Activated CD4-positive, alpha-beta T cell treated with anti-CD3 and anti-CD28 coated beads, Interleukin-2, amount 50 U/mL, for 16 hours (primary cell): ENCODE data around the gene ITGAE.
"Not testable (repeated sequence)": the region's sequence is repeated elsewhere in the genome, so short reads cannot be mapped to it uniquely, and the experiment has no call there.

Experiments
- DNase-seq: peaks from one replicate; pipeline ENCODE4 v3.0.0-alpha.2; 2020

Gene ITGAE, protein sequence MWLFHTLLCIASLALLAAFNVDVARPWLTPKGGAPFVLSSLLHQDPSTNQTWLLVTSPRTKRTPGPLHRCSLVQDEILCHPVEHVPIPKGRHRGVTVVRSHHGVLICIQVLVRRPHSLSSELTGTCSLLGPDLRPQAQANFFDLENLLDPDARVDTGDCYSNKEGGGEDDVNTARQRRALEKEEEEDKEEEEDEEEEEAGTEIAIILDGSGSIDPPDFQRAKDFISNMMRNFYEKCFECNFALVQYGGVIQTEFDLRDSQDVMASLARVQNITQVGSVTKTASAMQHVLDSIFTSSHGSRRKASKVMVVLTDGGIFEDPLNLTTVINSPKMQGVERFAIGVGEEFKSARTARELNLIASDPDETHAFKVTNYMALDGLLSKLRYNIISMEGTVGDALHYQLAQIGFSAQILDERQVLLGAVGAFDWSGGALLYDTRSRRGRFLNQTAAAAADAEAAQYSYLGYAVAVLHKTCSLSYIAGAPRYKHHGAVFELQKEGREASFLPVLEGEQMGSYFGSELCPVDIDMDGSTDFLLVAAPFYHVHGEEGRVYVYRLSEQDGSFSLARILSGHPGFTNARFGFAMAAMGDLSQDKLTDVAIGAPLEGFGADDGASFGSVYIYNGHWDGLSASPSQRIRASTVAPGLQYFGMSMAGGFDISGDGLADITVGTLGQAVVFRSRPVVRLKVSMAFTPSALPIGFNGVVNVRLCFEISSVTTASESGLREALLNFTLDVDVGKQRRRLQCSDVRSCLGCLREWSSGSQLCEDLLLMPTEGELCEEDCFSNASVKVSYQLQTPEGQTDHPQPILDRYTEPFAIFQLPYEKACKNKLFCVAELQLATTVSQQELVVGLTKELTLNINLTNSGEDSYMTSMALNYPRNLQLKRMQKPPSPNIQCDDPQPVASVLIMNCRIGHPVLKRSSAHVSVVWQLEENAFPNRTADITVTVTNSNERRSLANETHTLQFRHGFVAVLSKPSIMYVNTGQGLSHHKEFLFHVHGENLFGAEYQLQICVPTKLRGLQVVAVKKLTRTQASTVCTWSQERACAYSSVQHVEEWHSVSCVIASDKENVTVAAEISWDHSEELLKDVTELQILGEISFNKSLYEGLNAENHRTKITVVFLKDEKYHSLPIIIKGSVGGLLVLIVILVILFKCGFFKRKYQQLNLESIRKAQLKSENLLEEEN

DNA sequence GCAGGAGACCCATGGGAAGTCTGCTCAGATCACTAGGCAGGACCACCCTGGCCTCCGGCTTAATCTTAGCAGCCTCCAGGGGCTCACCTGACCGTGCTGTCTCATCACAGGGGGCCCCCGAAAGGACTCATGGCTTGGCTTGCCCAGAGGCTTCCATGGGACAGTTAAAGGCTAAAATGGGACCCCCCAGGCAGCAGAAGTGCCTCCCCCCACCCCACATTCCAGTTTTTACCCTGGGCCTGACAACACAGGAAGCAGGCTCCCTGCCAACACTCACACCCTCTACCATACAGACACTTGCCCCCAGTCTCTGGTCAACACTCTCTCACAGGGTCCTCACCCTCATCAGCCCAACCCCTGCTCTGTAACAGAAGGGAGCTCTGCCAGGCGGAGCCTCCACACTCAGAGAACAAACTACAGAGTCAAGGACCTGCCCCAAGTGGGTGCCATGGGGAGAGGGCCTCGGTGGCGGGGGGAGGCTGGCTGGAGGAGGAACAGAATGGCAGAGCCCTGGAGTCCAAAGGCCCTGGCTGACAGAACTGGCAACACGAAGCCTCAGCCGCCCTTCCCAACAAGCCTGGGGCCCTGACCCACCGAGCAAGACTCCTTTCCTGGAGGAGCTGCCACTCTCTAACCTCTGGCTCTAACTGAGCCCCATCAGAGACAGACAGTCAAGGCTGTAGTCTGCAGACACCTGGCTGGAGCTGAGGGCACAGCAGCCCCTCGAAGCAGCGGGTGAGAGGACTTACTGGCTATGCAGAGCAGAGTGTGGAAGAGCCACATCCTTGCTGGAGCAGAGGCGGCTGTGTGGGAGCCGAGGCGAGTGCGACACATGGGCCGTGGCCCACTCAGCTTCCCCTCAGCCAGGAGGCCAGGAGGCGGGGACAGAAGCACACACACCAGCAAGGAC is at the start of gene ITGAE:
Gene ITGAE (minus strand): TSS at position 827 of the 910 bp plus-strand sequence. CDS start 44 bp downstream, at position 783.
- no peak for DNase-seq

GRCh38 chr17:3848229-3848835 is 47.3 kb upstream of the ITGAE start:
- DNase-seq: no peak

DNA sequence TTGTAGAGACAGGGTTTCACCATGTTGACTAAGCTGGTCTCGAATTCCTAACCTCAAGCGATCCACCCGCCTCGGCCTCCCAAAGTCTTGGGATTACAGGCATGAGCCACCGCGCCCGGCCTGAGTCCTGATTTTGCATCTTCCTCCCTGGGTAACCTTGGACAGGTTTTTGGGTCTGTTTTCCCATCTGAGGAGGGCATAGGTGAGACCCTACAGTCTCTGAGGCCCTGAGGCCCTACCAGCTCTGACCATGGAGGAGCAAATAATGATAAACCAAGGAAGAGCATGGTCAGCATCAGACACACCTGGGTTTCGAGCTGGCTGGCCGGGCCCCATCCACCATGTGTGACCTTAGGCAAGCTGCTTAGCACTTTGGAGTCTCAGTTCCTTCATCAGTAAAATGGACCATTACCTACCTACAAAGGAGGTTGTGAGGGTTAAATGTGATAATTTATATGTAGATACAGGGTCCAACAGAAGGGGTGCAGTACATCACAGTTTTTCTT is 46.2 kb upstream of the ITGAE start:
- no peak for DNase-seq

DNA sequence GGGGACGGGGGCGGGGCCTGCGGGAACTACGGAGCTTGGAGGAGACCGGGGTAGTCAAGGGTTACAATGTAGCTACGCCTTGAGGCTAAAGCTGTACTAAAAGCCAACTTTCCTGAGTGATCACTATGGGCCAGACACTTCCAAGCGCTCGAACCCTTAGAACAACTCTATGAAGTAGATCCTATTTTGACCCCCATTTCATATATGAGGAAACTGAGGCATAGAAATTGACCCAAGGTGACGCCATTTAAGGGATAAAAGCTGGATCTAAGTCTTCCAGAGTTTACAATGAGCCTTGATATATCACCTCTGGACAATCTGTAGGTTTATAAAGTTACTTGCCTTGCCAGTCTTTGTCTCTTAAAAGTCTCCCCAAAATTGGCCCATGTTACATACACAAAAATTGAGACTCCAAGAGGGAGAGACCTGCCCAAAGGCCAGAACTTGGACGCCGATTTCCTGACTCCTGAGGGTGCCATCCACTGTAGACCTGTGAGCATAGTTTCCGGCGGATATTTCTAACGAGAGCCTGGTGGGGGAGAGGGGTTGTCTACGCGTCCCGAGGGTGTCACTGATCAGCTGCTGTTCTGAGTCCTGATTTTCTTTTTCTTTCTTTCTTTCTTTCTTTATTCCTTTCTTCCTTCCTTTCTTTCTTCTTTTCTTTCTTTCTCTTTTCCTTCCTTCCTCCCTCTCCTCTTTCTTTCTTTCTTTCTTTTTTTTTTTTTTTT is 45.6 kb upstream of the ITGAE start:
- no peak for DNase-seq

DNA sequence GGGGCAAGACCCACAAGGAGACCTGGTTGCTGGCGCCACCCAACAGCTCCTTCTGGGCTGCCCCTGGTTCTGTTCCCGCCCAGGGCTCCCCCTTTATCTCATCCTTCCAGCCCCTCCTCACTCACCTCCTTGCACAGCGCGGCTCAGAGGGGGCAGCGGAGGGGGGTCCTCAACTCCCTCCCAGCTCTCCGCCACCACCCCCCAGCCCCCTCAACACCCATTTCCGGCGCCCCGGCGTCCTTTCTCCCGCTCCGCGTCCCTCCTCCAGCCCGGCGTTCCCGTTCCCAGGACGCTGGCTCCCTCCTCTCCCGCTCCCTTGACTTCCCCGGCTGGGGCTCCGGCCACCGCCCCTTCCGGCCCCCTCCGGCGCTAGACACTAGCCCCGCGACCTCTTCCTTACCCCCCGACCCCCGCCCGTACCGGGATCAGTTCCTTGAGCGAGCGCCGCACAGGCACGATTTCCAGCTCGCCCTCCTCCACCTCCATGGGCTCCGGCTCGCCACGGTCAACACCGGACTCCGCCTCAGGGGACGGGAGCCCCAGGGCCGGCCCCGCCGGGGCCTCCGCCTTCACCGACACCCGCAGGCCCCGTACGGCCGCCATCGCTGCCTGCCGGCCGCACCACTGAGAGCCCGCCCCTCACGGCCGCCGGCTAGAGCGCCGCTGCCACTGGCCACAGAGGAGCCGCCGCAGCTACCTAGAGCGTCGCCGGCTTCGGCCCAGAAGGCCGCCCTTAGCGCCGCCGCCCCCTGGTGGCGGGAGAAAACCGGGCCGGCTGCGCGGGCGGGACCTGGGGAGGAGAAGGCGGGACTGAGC is 44.8 kb upstream of the ITGAE start, which contains the start of gene NCBP3:
Gene NCBP3 (minus strand): TSS at position 626 of the 816 bp plus-strand sequence. CDS start 23 bp downstream, at position 603.
- DNase-seq: peak; percentile 91

GRCh38 chr17:3845291-3845620 is 44.3 kb upstream of the ITGAE start:
- peak; percentile 60 for DNase-seq

GRCh38 chr17:3844556-3844955 is 43.6 kb upstream of the ITGAE start:
- DNase-seq: not testable (repeated sequence)

DNA sequence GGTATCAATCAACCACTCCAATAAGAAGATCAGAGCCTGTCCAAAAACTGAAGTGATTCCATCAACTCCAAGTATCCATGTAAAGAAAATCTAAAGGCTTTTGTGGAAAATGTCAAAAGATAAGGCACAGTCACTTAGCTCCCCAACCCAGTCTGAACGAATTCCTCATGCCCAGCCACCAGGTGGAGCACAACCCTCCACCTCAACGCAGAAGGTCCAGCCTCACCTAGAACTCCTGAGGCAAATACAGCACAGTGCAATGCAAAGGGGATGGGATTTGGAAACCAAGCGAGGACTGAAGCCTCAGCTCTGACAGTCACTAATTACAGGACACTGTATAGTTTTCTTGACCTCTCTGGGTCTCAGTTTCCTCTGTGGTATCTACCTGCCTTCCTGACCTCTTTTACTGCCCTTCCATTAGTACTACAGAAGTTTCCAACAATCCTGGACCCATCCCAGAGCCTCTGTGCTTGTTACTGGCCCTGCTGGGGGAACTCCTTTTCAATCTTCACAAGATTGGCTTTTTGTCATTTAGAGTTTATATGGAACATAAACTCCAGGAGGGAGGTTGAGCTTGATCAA is 43.0 kb upstream of the ITGAE start:
- DNase-seq: peak; percentile 67

GRCh38 chr17:3838206-3838605 is 37.2 kb upstream of the ITGAE start:
- no peak for DNase-seq

GRCh38 chr17:3836551-3836950 is 35.6 kb upstream of the ITGAE start:
- no peak for DNase-seq

DNA sequence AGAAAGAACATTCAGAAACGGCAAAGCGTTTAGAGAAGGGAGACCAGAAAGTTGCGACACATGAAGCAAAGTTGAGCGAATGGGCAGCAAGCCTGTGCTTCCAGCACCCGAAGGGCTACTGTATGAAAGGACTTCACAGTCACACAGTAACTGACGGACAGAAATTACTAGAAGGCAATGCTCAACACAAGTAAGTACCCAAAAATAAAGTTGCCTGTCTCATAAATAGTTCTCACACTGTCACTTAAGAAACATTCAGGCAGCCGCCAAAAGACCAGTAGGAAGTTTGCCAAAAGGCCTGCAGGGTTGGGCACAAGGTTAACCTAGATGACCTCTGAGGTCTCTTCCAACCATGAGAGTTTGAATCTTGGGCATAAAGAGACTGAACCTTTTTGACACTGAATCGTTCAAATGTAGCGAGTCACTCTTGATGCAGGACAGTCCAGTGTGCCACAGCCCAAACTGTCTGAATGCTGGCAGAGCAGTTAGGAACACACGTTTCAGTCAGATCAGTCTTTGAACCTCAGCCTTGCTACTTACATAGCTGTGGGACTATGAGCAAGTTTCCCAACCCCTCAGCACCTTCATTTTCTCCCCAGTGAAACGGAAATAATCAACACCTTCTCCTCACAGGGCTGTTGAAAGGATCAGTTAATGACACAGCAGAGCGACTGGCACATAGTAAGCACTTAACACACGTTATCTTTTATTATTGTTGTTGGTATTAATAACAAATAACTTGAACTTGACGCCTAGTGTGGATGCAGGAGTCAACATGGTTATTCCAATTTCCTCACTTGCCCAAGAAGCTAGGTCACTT is 34.6 kb upstream of the ITGAE start:
- no peak for DNase-seq

- DNase-seq: no peak
Measured at GRCh38 chr17:3834811-3835210, 33.8 kb upstream of the ITGAE start.

- DNase-seq: no peak
Measured at GRCh38 chr17:3828852-3829232, 27.9 kb upstream of the ITGAE start.

- no peak for DNase-seq
Measured at GRCh38 chr17:3828151-3828851, 27.3 kb upstream of the ITGAE start.

DNA sequence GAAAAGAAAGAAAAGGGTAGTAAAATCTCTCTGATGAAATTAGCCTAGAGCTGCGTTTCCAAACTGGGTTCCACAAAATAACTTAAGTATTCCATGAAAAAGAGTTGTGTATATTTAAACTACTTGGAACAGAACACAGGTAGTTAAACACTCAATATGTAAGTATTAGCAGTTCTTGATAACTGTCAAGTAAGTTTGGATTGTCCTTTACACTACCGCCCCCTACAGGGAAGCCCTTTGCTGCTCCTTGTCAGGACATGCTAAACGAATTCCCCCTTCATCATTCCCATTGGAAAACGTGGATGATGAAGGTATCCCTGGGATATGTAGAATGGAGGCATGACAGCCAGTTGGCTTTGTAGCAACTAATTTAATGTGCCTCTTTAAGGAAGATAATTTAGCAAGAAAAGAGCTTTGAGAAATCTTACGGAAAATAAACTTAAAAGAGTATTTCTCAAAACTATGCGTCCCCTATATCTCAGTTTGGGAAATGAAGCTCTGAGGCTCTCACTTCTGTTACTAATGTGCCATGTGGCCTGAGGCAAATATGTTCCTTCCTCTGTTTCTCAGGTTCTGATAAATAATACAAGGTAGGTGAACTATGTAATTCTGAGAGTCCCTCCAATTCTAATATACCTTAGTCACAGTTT is 26.3 kb upstream of the ITGAE start:
- peak; percentile 75 for DNase-seq

GRCh38 chr17:3826191-3826590 is 25.2 kb upstream of the ITGAE start:
- no peak for DNase-seq

DNA sequence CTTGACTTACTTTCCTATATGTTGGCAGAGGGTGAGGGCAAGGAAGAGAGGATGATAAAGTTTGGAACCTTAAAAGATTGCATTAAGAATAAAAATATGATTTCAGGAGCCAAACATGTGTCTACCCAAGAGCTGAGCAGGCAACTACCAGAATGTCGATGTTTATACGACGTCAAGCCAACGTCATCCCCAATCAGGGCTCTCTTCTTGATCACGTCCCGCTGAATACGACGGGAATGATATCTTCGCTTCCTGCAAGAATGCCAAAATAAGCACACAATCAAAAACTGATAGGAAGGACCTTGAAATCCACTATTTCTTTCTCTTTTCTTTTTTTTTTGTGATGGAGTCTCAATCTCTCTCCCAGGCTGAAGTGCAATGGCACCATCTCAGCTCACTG is 20.1 kb upstream of the ITGAE start:
- DNase-seq: no peak
